ENCODE results near the gene RFX7.

GRCh38 chr15:56174649-56175048 lies 69.0 kb downstream of the RFX7 start:
- TF ChIP-seq CTCF (conservative IDR thresholded peaks at IDR 0.05; ENCODE audit: low read depth, low read length) = no peak
- TF ChIP-seq EZH2 (IDR thresholded peaks at IDR 0.05; ENCODE audit: borderline replicate concordance, low read depth, low read length, poor library complexity, severe bottlenecking) = no peak
